Testis (tissue), 3 donors: ENCODE measurements around the gene PTPRE. TPM values are rescaled to one million over a fixed set of nuclear protein-coding genes. Genes with fewer than 3 reads are reported as not detected.

Source experiments
- DNase-seq: peaks from one replicate; pipeline ENCODE4 v3.0.0-alpha.2; 2019
- H3K27ac ChIP-seq, 2 donors: fragments of 200-600 bp; sonication (generic); one replicate each; pipeline ENCODE4 v1.5.1; 2019
- H3K27me3 ChIP-seq: fragments of 200-600 bp; sonication (generic); one replicate; pipeline ENCODE4 v1.5.1; 2019
- H3K36me3 ChIP-seq: fragments of 200-600 bp; sonication (generic); one replicate; pipeline ENCODE4 v1.5.1; 2017; ENCODE audit warnings: low read depth; ENCODE audit errors: missing control alignments
- H3K4me1 ChIP-seq: fragments of 200-600 bp; sonication (generic); one replicate; pipeline ENCODE4 v1.5.1; 2019
- H3K4me3 ChIP-seq, 2 donors: fragments of 200-600 bp; sonication (generic); one replicate each; pipeline ENCODE4 v1.5.1; 2017 to 2019
- H3K9me3 ChIP-seq: fragments of 200-600 bp; sonication (generic); one replicate; pipeline ENCODE4 v1.5.1; 2017
- CTCF ChIP-seq, 3 experiments: fragments of 450-650 bp in 2 of 3; fragments of 200-600 bp in 1 of 3; sonication (generic) in 1 of 3; IDR thresholded peaks; one replicate each; pipeline ENCODE4 v1.5.1; 2016 to 2019; ENCODE audit warnings: antibody characterized with exemption in 3 of 3, mild to moderate bottlenecking in 2 of 3, moderate library complexity in 1 of 3
- POLR2A ChIP-seq: fragments of 450-650 bp; IDR thresholded peaks from one replicate; pipeline ENCODE4 v1.6.1; 2017; ENCODE audit warnings: antibody characterized with exemption, mild to moderate bottlenecking, moderate library complexity
- WGBS, 2 donors: methylation state at CpG; one replicate each; pipeline ENCODE4 v1.1.5; 2018; 5-methylcytosine and 5-hydroxymethylcytosine counted together
- intact Hi-C: fragments of 100-400 bp; cut with DNase I; formaldehyde crosslinking; loops from one replicate; pipeline ENCODE4 v1.15.1; 2023; ENCODE audit warnings: low total_unique reads
- polyA plus RNA-seq: library from polyadenylated mRNA; stranded (reverse); fragments of 350-450 nt; fragmentation: Illumina TruSeq; extraction: RNeasy Lipid Tissue Mini Kit (QIAGEN cat#74804); gene quantifications from one replicate; pipeline ENCODE4 v1.2.3, GENCODE V29; 2014; ENCODE audit warnings: low read depth, low replicate concordance; ENCODE audit not compliant: insufficient read depth
- total RNA-seq, 2 donors: library from RNA; depleted of rRNA; stranded (reverse); fragments of >200 nt; gene quantifications; one replicate each; pipeline ENCODE4 v1.2.3, GENCODE V29; 2016

The PTPRE gene
- total and polyA plus RNA-seq, 3 donors from 2014 or later: 10.0 to 26.6 (median 15.3) TPM

GRCh38 chr10:127939786-127940330 lies 33.0 kb downstream of the PTPRE start:
- intact Hi-C loops: no loop called here
- 79 to 90% methylated on average over 4 of the region's 4 CpGs for WGBS, 2 donors
- TF ChIP-seq CTCF (IDR thresholded peaks at IDR 0.05) (no peak), POLR2A (no peak)
- DNase-seq: no peak
- no peaks in the 10 kb centered on the region for H3K36me3 ChIP-seq
- no peak overlapping the region for H3K4me3 ChIP-seq
- H3K9me3 ChIP-seq: no peaks in the 10 kb centered on the region
- peaks cover 9% of the 10 kb centered on the region for H3K4me1 ChIP-seq
- no peak overlapping the region for H3K27ac ChIP-seq
- H3K27me3 ChIP-seq: no peaks in the 10 kb centered on the region

GRCh38 chr10:127940866-127941640 lies 34.1 kb downstream of the PTPRE start:
- no peak overlapping the region for H3K27ac ChIP-seq

GRCh38 chr10:127942811-127943210 lies 35.9 kb downstream of the PTPRE start:
- no peak for DNase-seq
- TF ChIP-seq CTCF (IDR thresholded peaks at IDR 0.05) (no peak), POLR2A (no peak)
- no peaks in the 10 kb centered on the region for H3K9me3 ChIP-seq
- no peak overlapping the region for H3K4me3 ChIP-seq
- no peaks in the 10 kb centered on the region for H3K36me3 ChIP-seq
- H3K27ac ChIP-seq: no peak overlapping the region
- H3K4me1 ChIP-seq: peaks cover 9% of the 10 kb centered on the region
- intact Hi-C loops: no loop called here
- WGBS, 2 donors: 67 to 68% methylated on average over 7 of the region's 7 CpGs
- H3K27me3 ChIP-seq: no peaks in the 10 kb centered on the region

More at GRCh38 chr10:127940866-127941640, 34.1 kb downstream of the PTPRE start:
- no peak for DNase-seq
- 80 to 90% methylated on average over 4 to 6 of the region's 6 CpGs for whole genome bisulfite sequencing, 2 donors
- TF ChIP-seq POLR2A (no peak), CTCF (IDR thresholded peaks at IDR 0.05) (no peak)
- H3K4me3 ChIP-seq: no peak overlapping the region
- no peaks in the 10 kb centered on the region for H3K36me3 ChIP-seq
- H3K9me3 ChIP-seq: no peaks in the 10 kb centered on the region
- H3K27me3 ChIP-seq: no peaks in the 10 kb centered on the region
- peaks cover 9% of the 10 kb centered on the region for H3K4me1 ChIP-seq
- intact Hi-C loops: no loop called here

GRCh38 chr10:127943336-127943910 lies 36.5 kb downstream of the PTPRE start:
- no peak overlapping the region for H3K4me3 ChIP-seq
- DNase-seq: no peak
- intact Hi-C loops: no loop called here
- WGBS, 2 donors: 86 to 97% methylated on average over 10 of the region's 10 CpGs
- H3K9me3 ChIP-seq: no peaks in the 10 kb centered on the region
- H3K36me3 ChIP-seq: no peaks in the 10 kb centered on the region
- H3K27ac ChIP-seq: no peak overlapping the region
- H3K27me3 ChIP-seq: no peaks in the 10 kb centered on the region
- TF ChIP-seq CTCF (IDR thresholded peaks at IDR 0.05) (no peak), POLR2A (no peak)
- peaks cover 9% of the 10 kb centered on the region for H3K4me1 ChIP-seq
